Measurements from ENCODE around the gene RNF214.

DNA sequence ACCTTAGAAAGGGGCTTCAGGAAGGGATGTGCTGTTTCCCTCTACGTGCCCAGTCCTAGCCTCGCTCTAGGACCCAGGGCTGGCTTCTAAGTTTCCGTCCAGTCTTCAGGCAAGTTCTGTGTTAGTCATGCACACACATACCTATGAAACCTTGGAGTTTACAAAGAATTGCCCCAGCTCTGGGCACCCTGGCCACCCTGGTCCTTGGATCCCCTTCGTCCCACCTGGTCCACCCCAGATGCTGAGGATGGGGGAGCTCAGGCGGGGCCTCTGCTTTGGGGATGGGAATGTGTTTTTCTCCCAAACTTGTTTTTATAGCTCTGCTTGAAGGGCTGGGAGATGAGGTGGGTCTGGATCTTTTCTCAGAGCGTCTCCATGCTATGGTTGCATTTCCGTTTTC, 35.5 kb upstream of the RNF214 start:
- TF ChIP-seq ZNF565 (CRISPR knock-in tag; conservative IDR thresholded peaks at IDR 0.05; ENCODE audit: low read depth) (no peak), GLIS3 (CRISPR knock-in tag; IDR thresholded peaks at IDR 0.05) (no peak), CSDC2 (CRISPR knock-in tag; IDR thresholded peaks at IDR 0.05) (no peak), BACH2 (CRISPR knock-in tag; IDR thresholded peaks at IDR 0.05; ENCODE audit: borderline replicate concordance) (no peak), SNAI2 (CRISPR knock-in tag; IDR thresholded peaks at IDR 0.05) (no peak), RARB (CRISPR knock-in tag; IDR thresholded peaks at IDR 0.05) (no peak)
- TF ChIP-seq, protein P1, sequence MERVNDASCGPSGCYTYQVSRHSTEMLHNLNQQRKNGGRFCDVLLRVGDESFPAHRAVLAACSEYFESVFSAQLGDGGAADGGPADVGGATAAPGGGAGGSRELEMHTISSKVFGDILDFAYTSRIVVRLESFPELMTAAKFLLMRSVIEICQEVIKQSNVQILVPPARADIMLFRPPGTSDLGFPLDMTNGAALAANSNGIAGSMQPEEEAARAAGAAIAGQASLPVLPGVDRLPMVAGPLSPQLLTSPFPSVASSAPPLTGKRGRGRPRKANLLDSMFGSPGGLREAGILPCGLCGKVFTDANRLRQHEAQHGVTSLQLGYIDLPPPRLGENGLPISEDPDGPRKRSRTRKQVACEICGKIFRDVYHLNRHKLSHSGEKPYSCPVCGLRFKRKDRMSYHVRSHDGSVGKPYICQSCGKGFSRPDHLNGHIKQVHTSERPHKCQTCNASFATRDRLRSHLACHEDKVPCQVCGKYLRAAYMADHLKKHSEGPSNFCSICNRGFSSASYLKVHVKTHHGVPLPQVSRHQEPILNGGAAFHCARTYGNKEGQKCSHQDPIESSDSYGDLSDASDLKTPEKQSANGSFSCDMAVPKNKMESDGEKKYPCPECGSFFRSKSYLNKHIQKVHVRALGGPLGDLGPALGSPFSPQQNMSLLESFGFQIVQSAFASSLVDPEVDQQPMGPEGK (CRISPR knock-in tag; IDR thresholded peaks at IDR 0.05; ENCODE audit: borderline replicate concordance), result no peak
- TF ChIP-seq, protein P2, sequence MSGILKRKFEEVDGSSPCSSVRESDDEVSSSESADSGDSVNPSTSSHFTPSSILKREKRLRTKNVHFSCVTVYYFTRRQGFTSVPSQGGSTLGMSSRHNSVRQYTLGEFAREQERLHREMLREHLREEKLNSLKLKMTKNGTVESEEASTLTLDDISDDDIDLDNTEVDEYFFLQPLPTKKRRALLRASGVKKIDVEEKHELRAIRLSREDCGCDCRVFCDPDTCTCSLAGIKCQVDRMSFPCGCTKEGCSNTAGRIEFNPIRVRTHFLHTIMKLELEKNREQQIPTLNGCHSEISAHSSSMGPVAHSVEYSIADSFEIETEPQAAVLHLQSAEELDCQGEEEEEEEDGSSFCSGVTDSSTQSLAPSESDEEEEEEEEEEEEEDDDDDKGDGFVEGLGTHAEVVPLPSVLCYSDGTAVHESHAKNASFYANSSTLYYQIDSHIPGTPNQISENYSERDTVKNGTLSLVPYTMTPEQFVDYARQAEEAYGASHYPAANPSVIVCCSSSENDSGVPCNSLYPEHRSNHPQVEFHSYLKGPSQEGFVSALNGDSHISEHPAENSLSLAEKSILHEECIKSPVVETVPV (CRISPR knock-in tag; IDR thresholded peaks at IDR 0.05), result no peak

Measured in SK-N-SH treated with all-trans-retinoic acid at 6 μM for 48 hours (cell line).